ENCODE results near the gene MAN2C1.
A peak's percentile ranks its signal among the peaks of the same experiment; 100 is the strongest.
"Not testable (repeated sequence)": the region's sequence is repeated elsewhere in the genome, so short reads cannot be mapped to it uniquely, and the experiment has no call there.

MAN2C1 gene

GRCh38 chr15:75367913-75368688, at the start of gene MAN2C1:
TSS of gene MAN2C1 (minus strand) at chr15:75368607. CDS start at chr15:75368583, 24 bp downstream.
- peak; percentile 95 for DNase-seq

GRCh38 chr15:75416584-75416983, 48.2 kb upstream of the MAN2C1 start:
- no peak for DNase-seq

- no peak for DNase-seq
Measured at GRCh38 chr15:75410196-75410595, 41.8 kb upstream of the MAN2C1 start.

- DNase-seq: no peak
Measured at GRCh38 chr15:75407083-75407482, 38.7 kb upstream of the MAN2C1 start.

- no peak for DNase-seq
Measured at GRCh38 chr15:75403892-75404291, 35.5 kb upstream of the MAN2C1 start.

- no peak for DNase-seq
Measured at GRCh38 chr15:75397494-75397893, 29.1 kb upstream of the MAN2C1 start.

GRCh38 chr15:75389791-75390382, 21.5 kb upstream of the MAN2C1 start:
- DNase-seq: no peak

GRCh38 chr15:75383986-75384385, 15.6 kb upstream of the MAN2C1 start:
- not testable (repeated sequence) for DNase-seq

- no peak for DNase-seq
Measured at GRCh38 chr15:75380773-75381172, 12.4 kb upstream of the MAN2C1 start.

- DNase-seq: no peak
Measured at GRCh38 chr15:75371901-75372688, 3.7 kb upstream of the MAN2C1 start.

- DNase-seq: no peak
Measured at GRCh38 chr15:75371486-75371885, 3.1 kb upstream of the MAN2C1 start.

- DNase-seq: no peak
Measured at GRCh38 chr15:75369897-75370581, 1.6 kb upstream of the MAN2C1 start.

GRCh38 chr15:75368689-75369239, 357 bp upstream of the MAN2C1 start:
- no peak for DNase-seq

GRCh38 chr15:75367406-75367912, 948 bp downstream of the MAN2C1 start:
- no peak for DNase-seq

GRCh38 chr15:75367006-75367405, 1.4 kb downstream of the MAN2C1 start:
- no peak for DNase-seq

- DNase-seq: no peak
Measured at GRCh38 chr15:75366163-75366562, 2.2 kb downstream of the MAN2C1 start.

- no peak for DNase-seq
Measured at GRCh38 chr15:75364881-75365280, 3.5 kb downstream of the MAN2C1 start.

- DNase-seq: no peak
Measured at GRCh38 chr15:75363786-75364185, 4.6 kb downstream of the MAN2C1 start.

- no peak for DNase-seq
Measured at GRCh38 chr15:75362642-75363249, 5.7 kb downstream of the MAN2C1 start.

GRCh38 chr15:75361989-75362641, 6.3 kb downstream of the MAN2C1 start:
- DNase-seq: no peak

- no peak for DNase-seq
Measured at GRCh38 chr15:75361361-75361988, 6.9 kb downstream of the MAN2C1 start.

Data from right hindlimb (tissue), 1 donor.